NT2/D1 (cell line): Measurements from ENCODE around the gene CDH4.

Experiments used
- DNase-seq: peaks from one replicate; pipeline ENCODE4 v3.0.0-alpha.2; 2011; ENCODE audit warnings: low read depth, low spot score
- H3K27me3 ChIP-seq: 2 replicates; pipeline ENCODE4 v1.6.0; 2011; ENCODE audit warnings: mild to moderate bottlenecking; ENCODE audit not compliant: insufficient read length, insufficient read depth
- H3K36me3 ChIP-seq: 2 replicates; pipeline ENCODE4 v1.6.1; 2011; ENCODE audit warnings: mild to moderate bottlenecking, low read length, mixed read lengths; ENCODE audit not compliant: insufficient read depth, insufficient read length
- H3K4me1 ChIP-seq: 2 replicates; pipeline ENCODE4 v1.5.1; 2011; ENCODE audit not compliant: insufficient read depth, insufficient read length
- H3K4me3 ChIP-seq: 2 replicates; pipeline ENCODE4 v1.5.1; 2011; ENCODE audit warnings: low read depth; ENCODE audit not compliant: insufficient read length
- H3K9ac ChIP-seq: 2 replicates; pipeline ENCODE4 v1.6.0; 2011; ENCODE audit warnings: low read depth; ENCODE audit not compliant: insufficient read length
- H3K9me3 ChIP-seq: 2 replicates; pipeline ENCODE4 v1.5.1; 2011; ENCODE audit warnings: mild to moderate bottlenecking, low read length; ENCODE audit not compliant: insufficient read depth
- SUZ12 ChIP-seq: IDR thresholded peaks from 2 replicates; pipeline ENCODE4 v1.6.1; 2011; ENCODE audit not compliant: insufficient read length, insufficient read depth; ENCODE audit errors: extremely low read depth
- YY1 ChIP-seq: IDR thresholded peaks from 2 replicates; pipeline ENCODE4 v1.6.1; 2011; ENCODE audit not compliant: insufficient read length, insufficient read depth
- ZNF274 ChIP-seq: IDR thresholded peaks from 2 replicates; pipeline ENCODE4 v1.6.1; 2011; ENCODE audit warnings: mild to moderate bottlenecking, low read depth, low read length

The CDH4 gene

GRCh38 chr20:61723529-61724257 lies 471.6 kb downstream of the CDH4 start:
- no peak overlapping the region for H3K4me3 ChIP-seq
- peaks cover 72% of the 10 kb centered on the region for H3K27me3 ChIP-seq
- no peak for DNase-seq
- TF ChIP-seq SUZ12 (no peak), YY1 (no peak), ZNF274 (no peak)
- no peaks in the 10 kb centered on the region for H3K9me3 ChIP-seq
- H3K9ac ChIP-seq = no peak overlapping the region
- peaks cover 10% of the 10 kb centered on the region for H3K4me1 ChIP-seq
- no peaks in the 10 kb centered on the region for H3K36me3 ChIP-seq

DNA sequence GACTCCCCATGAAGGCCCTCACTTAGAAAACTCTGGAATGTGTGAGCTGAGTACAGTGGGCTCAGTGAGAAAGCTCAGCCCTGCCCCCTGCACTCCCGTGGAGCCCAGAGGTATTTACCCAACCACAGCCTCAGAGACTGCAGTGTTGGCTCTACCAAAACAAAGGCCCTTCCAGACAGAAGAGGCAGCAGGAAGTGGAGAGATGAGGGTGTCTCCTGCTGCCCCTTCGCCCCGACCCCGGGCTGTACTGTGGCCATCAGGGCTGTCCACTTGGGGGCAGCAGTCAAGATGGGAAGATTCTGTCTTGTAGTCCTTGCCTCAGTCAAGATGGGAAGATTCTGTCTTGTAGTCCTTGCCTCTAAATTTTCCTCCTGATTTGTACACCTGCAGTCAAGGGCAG lies 472.3 kb downstream of the CDH4 start:
- Histone ChIP-seq H3K9me3 (no peaks in the 10 kb centered on the region), H3K4me3 (no peak overlapping the region), H3K27me3 (peaks cover 72% of the 10 kb centered on the region), H3K4me1 (peaks cover 13% of the 10 kb centered on the region), H3K9ac (no peak overlapping the region), H3K36me3 (no peaks in the 10 kb centered on the region)
- TF ChIP-seq SUZ12 (no peak), ZNF274 (no peak), YY1 (no peak)
- DNase-seq = peak; percentile 61

DNA sequence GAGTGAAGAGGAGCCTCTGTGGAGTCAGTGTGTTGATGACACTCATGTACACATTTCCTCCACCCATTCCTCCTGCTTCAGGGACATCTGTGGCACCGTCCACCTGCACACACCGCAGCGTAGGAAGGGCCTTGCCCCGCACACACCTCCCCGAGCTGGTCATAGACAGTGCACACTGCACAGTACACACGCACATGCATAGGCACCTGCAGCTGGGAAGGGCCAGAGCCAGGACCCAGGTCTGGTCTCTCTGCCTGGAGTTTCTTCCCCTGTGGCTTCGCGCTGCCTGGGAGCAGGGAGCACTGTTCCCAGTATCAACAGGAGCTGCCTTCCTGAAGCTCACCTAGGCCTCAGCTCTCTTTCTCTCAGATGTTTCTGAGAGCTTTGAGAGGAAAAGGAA lies 473.1 kb downstream of the CDH4 start:
- H3K9me3 ChIP-seq = no peaks in the 10 kb centered on the region
- DNase-seq = no peak
- peaks cover 74% of the 10 kb centered on the region for H3K27me3 ChIP-seq
- no peaks in the 10 kb centered on the region for H3K36me3 ChIP-seq
- H3K9ac ChIP-seq = no peak overlapping the region
- TF ChIP-seq SUZ12 = no peak
- no peak for TF ChIP-seq ZNF274
- TF ChIP-seq YY1 = no peak
- H3K4me1 ChIP-seq = peaks cover 11% of the 10 kb centered on the region
- H3K4me3 ChIP-seq = no peak overlapping the region

GRCh38 chr20:61725966-61726365 lies 473.9 kb downstream of the CDH4 start:
- Histone ChIP-seq H3K9me3 (no peaks in the 10 kb centered on the region), H3K4me1 (peaks cover 9% of the 10 kb centered on the region), H3K36me3 (no peaks in the 10 kb centered on the region), H3K4me3 (no peak overlapping the region), H3K9ac (no peak overlapping the region), H3K27me3 (peaks cover 68% of the 10 kb centered on the region)
- TF ChIP-seq SUZ12 = no peak
- TF ChIP-seq YY1 = no peak
- TF ChIP-seq ZNF274 = no peak
- DNase-seq = no peak

DNA sequence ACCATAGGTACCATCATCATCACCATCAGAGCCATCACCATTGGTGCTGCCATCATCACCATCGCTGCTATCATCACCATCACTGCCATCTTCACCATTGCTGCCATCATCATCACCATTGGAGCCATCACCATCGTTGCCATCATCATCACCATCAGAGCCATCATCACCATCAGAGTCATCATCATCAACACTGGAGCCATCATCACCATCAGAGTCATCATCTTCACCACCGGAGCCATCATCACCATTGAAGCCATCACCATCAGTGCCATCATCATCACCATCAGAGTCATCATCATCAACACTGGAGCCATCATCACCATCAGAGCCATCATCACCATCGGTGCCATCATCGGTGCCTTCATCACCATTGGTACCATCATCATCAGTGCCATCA lies 474.9 kb downstream of the CDH4 start:
- TF ChIP-seq SUZ12 = no peak
- Histone ChIP-seq H3K4me3 (no peak overlapping the region), H3K4me1 (peaks cover 11% of the 10 kb centered on the region), H3K36me3 (no peaks in the 10 kb centered on the region), H3K9me3 (no peaks in the 10 kb centered on the region), H3K9ac (no peak overlapping the region), H3K27me3 (peaks cover 64% of the 10 kb centered on the region)
- DNase-seq = no peak

- Histone ChIP-seq H3K9me3 (no peaks in the 10 kb centered on the region), H3K36me3 (no peaks in the 10 kb centered on the region), H3K9ac (no peak overlapping the region), H3K4me1 (peaks cover 11% of the 10 kb centered on the region), H3K4me3 (no peak overlapping the region), H3K27me3 (peaks cover 63% of the 10 kb centered on the region)
- TF ChIP-seq YY1 = no peak
- no peak for TF ChIP-seq SUZ12
- TF ChIP-seq ZNF274 = no peak
- DNase-seq = no peak
These were observed 475.7 kb downstream of the CDH4 start for GRCh38 chr20:61727761-61728160.

DNA sequence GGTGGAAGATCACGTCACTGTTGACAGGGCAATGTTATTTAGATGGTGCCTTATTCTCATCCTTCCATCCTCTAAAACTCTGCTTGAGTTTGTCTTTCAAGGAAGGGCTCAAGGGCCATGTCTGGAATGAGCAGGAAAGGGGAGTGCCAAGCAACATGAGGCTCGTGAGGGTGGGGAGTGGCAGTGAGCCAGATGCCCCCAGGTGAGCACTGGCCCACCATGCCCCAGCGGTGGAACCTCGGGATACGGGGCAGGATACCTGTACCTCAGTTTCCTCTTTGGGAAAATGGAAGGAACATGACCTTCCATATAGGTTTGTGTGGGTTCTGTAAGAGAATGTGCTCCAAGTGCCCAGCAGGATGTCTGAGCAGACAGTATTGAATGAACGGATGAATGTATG lies 476.3 kb downstream of the CDH4 start:
- H3K4me1 ChIP-seq = peaks cover 11% of the 10 kb centered on the region
- DNase-seq = no peak
- TF ChIP-seq ZNF274 (no peak), YY1 (no peak), SUZ12 (no peak)
- H3K27me3 ChIP-seq = peaks cover 66% of the 10 kb centered on the region
- H3K4me3 ChIP-seq = no peak overlapping the region
- no peaks in the 10 kb centered on the region for H3K9me3 ChIP-seq
- H3K9ac ChIP-seq = no peak overlapping the region
- H3K36me3 ChIP-seq = no peaks in the 10 kb centered on the region
